WTC11 (cell line): ENCODE measurements around the gene FLOT2. TPM values are rescaled to one million over a fixed set of nuclear protein-coding genes. Genes with fewer than 3 reads are reported as not detected.

Experiments used
- ATAC-seq: fragments of 200-7000 bp; cut with Tn5 transposase; 2 replicates; pipeline ENCODE4 v1.10.0; 2021; ENCODE audit warnings: mild to moderate bottlenecking, moderate library complexity
- CTCF ChIA-PET: fragments of 300-600 bp; sonication (Branson Sonifier 250); formaldehyde crosslinking; loops from one replicate; lab custom pipeline; 2021; ENCODE audit warnings: antibody characterized with exemption; lab: Charles Lee
- POLR2A ChIA-PET: fragments of 350-600 bp; sonication (Branson Sonifier 250); formaldehyde crosslinking; loops from one replicate; lab custom pipeline; 2021; ENCODE audit warnings: antibody characterized with exemption; lab: Charles Lee
- DNase-seq: peaks from one replicate; pipeline ENCODE4 v3.0.0; 2021; ENCODE audit warnings: low spot score
- H3K27ac Mint-ChIP-seq: 2 replicates; pipeline ENCODE4 v1.8.0; 2021; ENCODE audit warnings: mixed read lengths
- H3K27me3 Mint-ChIP-seq: 2 replicates; pipeline ENCODE4 v1.8.0; 2021; ENCODE audit warnings: low read depth, mild to moderate bottlenecking, moderate library complexity, mixed read lengths
- H3K36me3 Mint-ChIP-seq: 2 replicates; pipeline ENCODE4 v1.8.0; 2021; ENCODE audit warnings: mixed read lengths
- H3K4me1 Mint-ChIP-seq: 2 replicates; pipeline ENCODE4 v1.8.0; 2022; ENCODE audit warnings: mixed read lengths
- H3K4me3 Mint-ChIP-seq: 2 replicates; pipeline ENCODE4 v1.8.0; 2021; ENCODE audit warnings: mild to moderate bottlenecking, moderate library complexity, mixed read lengths
- H3K9me3 Mint-ChIP-seq: 2 replicates; pipeline ENCODE4 v1.8.0; 2021; ENCODE audit warnings: mixed read lengths
- ATF6 ChIP-seq: sonication (generic); formaldehyde crosslinking; IDR thresholded peaks from 2 replicates; pipeline ENCODE4 v1.8.1; 2023; ENCODE audit warnings: mild to moderate bottlenecking, missing genetic modification reagents
- CTCF ChIP-seq: fragments of 200-600 bp; IDR thresholded peaks from 2 replicates; pipeline ENCODE4 v1.8.0; 2022; ENCODE audit warnings: antibody characterized with exemption
- E2F4 ChIP-seq: sonication (generic); formaldehyde crosslinking; IDR thresholded peaks from 2 replicates; pipeline ENCODE4 v1.8.1; 2022; ENCODE audit warnings: low read depth, mild to moderate bottlenecking, moderate library complexity, missing genetic modification reagents, borderline replicate concordance
- EMX1 ChIP-seq: fragments of 250-450 bp; sonication (Bioruptor Pico); IDR thresholded peaks from 2 replicates; pipeline ENCODE4 v1.8.0; 2021; ENCODE audit warnings: mild to moderate bottlenecking
- ESRRA ChIP-seq: sonication (generic); formaldehyde crosslinking; IDR thresholded peaks from 2 replicates; pipeline ENCODE4 v1.8.1; 2022; ENCODE audit warnings: mild to moderate bottlenecking, missing genetic modification reagents, borderline replicate concordance
- ETV6 ChIP-seq: sonication (generic); formaldehyde crosslinking; IDR thresholded peaks from 2 replicates; pipeline ENCODE4 v1.8.1; 2022; ENCODE audit warnings: mild to moderate bottlenecking, missing genetic modification reagents
- FOXJ3 ChIP-seq: sonication (generic); formaldehyde crosslinking; IDR thresholded peaks from 2 replicates; pipeline ENCODE4 v1.9.0; 2021; ENCODE audit warnings: missing genetic modification reagents, mild to moderate bottlenecking, borderline replicate concordance
- FOXK1 ChIP-seq: sonication (generic); formaldehyde crosslinking; IDR thresholded peaks from 2 replicates; pipeline ENCODE4 v1.8.0; 2022; ENCODE audit warnings: mild to moderate bottlenecking, moderate library complexity, missing genetic modification reagents
- GABPB1 ChIP-seq: sonication (generic); formaldehyde crosslinking; IDR thresholded peaks from 2 replicates; pipeline ENCODE4 v1.8.1; 2023; ENCODE audit warnings: mild to moderate bottlenecking, missing genetic modification reagents
- GRHL2 ChIP-seq: fragments of 250-450 bp; sonication (Bioruptor Pico); IDR thresholded peaks from 2 replicates; pipeline ENCODE4 v1.8.0; 2022; ENCODE audit warnings: mild to moderate bottlenecking, moderate library complexity; ENCODE audit not compliant: insufficient replicate concordance, severe bottlenecking
- MXD4 ChIP-seq: fragments of 250-450 bp; sonication (Bioruptor Pico); IDR thresholded peaks from 2 replicates; pipeline ENCODE4 v1.8.0; 2021; ENCODE audit warnings: mild to moderate bottlenecking, moderate library complexity, borderline replicate concordance
- MYBL2 ChIP-seq: sonication (generic); formaldehyde crosslinking; IDR thresholded peaks from 2 replicates; pipeline ENCODE4 v1.8.1; 2023; ENCODE audit warnings: mild to moderate bottlenecking, moderate library complexity, missing genetic modification reagents
- NFATC4 ChIP-seq: fragments of 250-450 bp; sonication (Bioruptor Pico); IDR thresholded peaks from 2 replicates; pipeline ENCODE4 v1.9.0; 2021; ENCODE audit warnings: mild to moderate bottlenecking
- RORB ChIP-seq: fragments of 250-450 bp; sonication (Bioruptor Pico); IDR thresholded peaks from 2 replicates; pipeline ENCODE4 v1.9.0; 2021; ENCODE audit warnings: mild to moderate bottlenecking
- TEAD4 ChIP-seq: sonication (generic); formaldehyde crosslinking; IDR thresholded peaks from 2 replicates; pipeline ENCODE4 v1.8.0; 2022; ENCODE audit warnings: mild to moderate bottlenecking, missing genetic modification reagents
- USF1 ChIP-seq: sonication (generic); formaldehyde crosslinking; IDR thresholded peaks from 2 replicates; pipeline ENCODE4 v1.8.0; 2022; ENCODE audit warnings: mild to moderate bottlenecking, missing genetic modification reagents
- USF2 ChIP-seq: sonication (generic); formaldehyde crosslinking; IDR thresholded peaks from 2 replicates; pipeline ENCODE4 v1.8.1; 2023; ENCODE audit warnings: mild to moderate bottlenecking, missing genetic modification reagents, moderate library complexity
- ZBTB43 ChIP-seq: sonication (generic); formaldehyde crosslinking; IDR thresholded peaks from 2 replicates; pipeline ENCODE4 v1.8.1; 2023; ENCODE audit warnings: mild to moderate bottlenecking, missing genetic modification reagents
- ZNF423 ChIP-seq: fragments of 250-450 bp; sonication (Bioruptor Pico); IDR thresholded peaks from 2 replicates; pipeline ENCODE4 v2.1.2; 2022; ENCODE audit warnings: mild to moderate bottlenecking, moderate library complexity
- ZSCAN18 ChIP-seq: fragments of 250-450 bp; sonication (Bioruptor Pico); IDR thresholded peaks from 2 replicates; pipeline ENCODE4 v2.1.2; 2022; ENCODE audit warnings: mild to moderate bottlenecking, moderate library complexity
- total RNA-seq: library from RNA; stranded (reverse); gene quantifications from 3 replicates; pipeline ENCODE4 v1.2.3, GENCODE V29; 2021

Gene FLOT2
- total RNA-seq, 1 experiment from 2014 or later = 139 TPM

GRCh38 chr17:28857905-28858800, 39.4 kb downstream of the FLOT2 start:
- no peak overlapping the region for H3K27ac Mint-ChIP-seq
- CTCF ChIA-PET = interaction anchor here (0.9 kb wide), 1 partner anchor 95 kb away, joined by 3 read pairs; no protein-coding TSS in a partner anchor
- no peak overlapping the region for H3K4me3 Mint-ChIP-seq

GRCh38 chr17:28856028-28856574, 41.4 kb downstream of the FLOT2 start:
- H3K4me3 Mint-ChIP-seq = peak overlapping the region; percentile 97
- ATAC-seq (no peak), DNase-seq (no peak)
- H3K36me3 Mint-ChIP-seq = peaks cover 35% of the 10 kb centered on the region
- H3K9me3 Mint-ChIP-seq = no peaks in the 10 kb centered on the region
- ChIA-PET POLR2A (interaction anchor here (0.9 kb wide), 1 partner anchor 137 kb away, joined by 3 read pairs; the partner anchor contains the start of gene RPL23A), CTCF (interaction anchor here (0.6 to 1.5 kb wide), 2 partner anchors 16 to 92 kb away, joined by 3 to 5 read pairs; no protein-coding TSS in a partner anchor)
- H3K27me3 Mint-ChIP-seq = no peaks in the 10 kb centered on the region
- H3K4me1 Mint-ChIP-seq = peaks cover 7% of the 10 kb centered on the region
- H3K27ac Mint-ChIP-seq = no peak overlapping the region; the same call in 1 of the 2 replicates
- TF ChIP-seq USF2 (CRISPR knock-in tag) (no peak), USF1 (CRISPR knock-in tag) (no peak), FOXK1 (CRISPR knock-in tag) (no peak), ZBTB43 (CRISPR knock-in tag) (no peak), NFATC4 (CRISPR knock-in tag) (no peak), CTCF (no peak), GABPB1 (CRISPR knock-in tag) (no peak), GRHL2 (CRISPR knock-in tag) (no peak)

More at GRCh38 chr17:28857905-28858800, 39.4 kb downstream of the FLOT2 start:
- Mint-ChIP-seq H3K9me3 (no peaks in the 10 kb centered on the region), H3K4me1 (peaks cover 15% of the 10 kb centered on the region), H3K27me3 (no peaks in the 10 kb centered on the region), H3K36me3 (peaks cover 35% of the 10 kb centered on the region)
- DNase-seq (no peak), ATAC-seq (no peak)
- POLR2A ChIA-PET = interaction anchor here (0.5 kb wide), 1 partner anchor 283 kb away, joined by 3 read pairs; no protein-coding TSS in a partner anchor
- no peak for TF ChIP-seq E2F4 (CRISPR knock-in tag)
- no peak for TF ChIP-seq TEAD4
- TF ChIP-seq ESRRA (CRISPR knock-in tag) = no peak
- no peak for TF ChIP-seq MXD4 (CRISPR knock-in tag)
- no peak for TF ChIP-seq FOXJ3 (CRISPR knock-in tag)
- TF ChIP-seq MYBL2 (CRISPR knock-in tag) = no peak
- no peak for TF ChIP-seq RORB (CRISPR knock-in tag)
- TF ChIP-seq ZNF423 (CRISPR knock-in tag) = no peak
- TF ChIP-seq GRHL2 (CRISPR knock-in tag) = no peak
- no peak for TF ChIP-seq ETV6 (CRISPR knock-in tag)
- no peak for TF ChIP-seq ZSCAN18 (CRISPR knock-in tag)
- TF ChIP-seq EMX1 (CRISPR knock-in tag) = no peak
- TF ChIP-seq ATF6 = no peak
